ENCODE data around the gene FNDC3B. TPM values are rescaled to one million over a fixed set of nuclear protein-coding genes. Genes with fewer than 3 reads are reported as not detected.

FNDC3B gene
- total and polyA plus RNA-seq, 2 donors (not counting 3 experiments of a cell fraction or from before 2014, with no cell fraction given), result 91.6 to 295 TPM

DNA sequence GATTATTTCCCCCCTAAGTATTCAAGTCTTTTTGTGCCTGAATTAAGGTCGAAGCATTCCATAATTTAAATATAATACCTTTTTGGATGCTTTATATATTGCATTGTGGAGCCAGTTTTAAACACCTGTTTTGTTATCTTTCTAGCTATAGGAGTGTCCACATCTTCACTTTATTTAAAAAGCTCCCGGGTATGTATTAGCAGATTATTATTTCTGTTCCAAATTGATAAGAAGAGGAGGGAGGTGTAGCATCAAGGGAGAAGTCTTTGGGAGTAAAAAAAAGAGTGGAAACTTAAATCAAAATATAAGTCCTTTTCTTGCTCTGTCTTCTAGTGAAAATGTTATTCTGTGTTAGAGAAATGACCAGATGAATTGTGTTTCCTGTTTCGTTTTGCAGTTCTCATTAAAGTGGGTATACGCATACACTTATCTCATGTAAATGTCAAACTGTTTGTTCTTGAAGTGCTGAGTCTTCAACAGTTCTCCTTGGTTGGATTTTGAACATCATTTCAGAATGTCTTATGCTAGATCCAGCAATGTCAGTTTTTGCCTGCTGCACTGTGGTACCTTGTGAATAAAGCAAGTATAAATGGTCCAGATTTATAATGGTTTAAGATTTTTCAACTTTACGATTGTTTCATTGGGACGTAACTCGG, 105.8 kb downstream of the FNDC3B start:
- no peak overlapping the region for H2AFZ ChIP-seq (ENCODE audit: low read depth, low read length)
- peak overlapping the region; percentile 18 for H3K9ac ChIP-seq (replicated peaks; ENCODE audit: extremely low read depth, insufficient read depth, low read length)
- DNase-seq (ENCODE audit: low read depth, low spot score) (no peak), FAIRE-seq (no peak)
- no TSS peak for BruUV-seq (replicated peaks)
- ChIA-PET CTCF (no interaction called here), POLR2A (no interaction called here)
- no peaks in the 10 kb centered on the region for H4K20me1 ChIP-seq (replicated peaks; ENCODE audit: control insufficient read depth, extremely low read depth, insufficient read depth, low read length)
- H3K36me3 ChIP-seq (ENCODE audit: control insufficient read depth in 2 of 2, extremely low read depth in 1 of 2, insufficient read depth in 2 of 2, low read length in 2 of 2), result peaks cover 2 to 5% of the 10 kb centered on the region in 2 experiments
- no peaks in the 10 kb centered on the region for H3K9me1 ChIP-seq (replicated peaks; ENCODE audit: control insufficient read depth, extremely low read depth, insufficient read depth, low read length)
- peak overlapping the region; percentile 42 for H3K27ac ChIP-seq (ENCODE audit: insufficient read depth, low read depth, low read length)
- peaks cover 58% of the 10 kb centered on the region for H3K79me2 ChIP-seq (ENCODE audit: control insufficient read depth, insufficient read depth, low read length)
- dilution Hi-C loops (cut with MboI; ENCODE audit: extremely low pct_ligation_motif_present, low sequenced_read_pairs), result no loop called here
- H3K27me3 ChIP-seq (ENCODE audit: control insufficient read depth in 2 of 2, insufficient read depth in 2 of 2, low read length in 2 of 2), result no peaks in the 10 kb centered on the region
- no peak for TF ChIP-seq GATA2 (IDR thresholded peaks at IDR 0.05; ENCODE audit: insufficient read depth, insufficient read length, low read depth, low read length)
- TF ChIP-seq, protein P1, sequence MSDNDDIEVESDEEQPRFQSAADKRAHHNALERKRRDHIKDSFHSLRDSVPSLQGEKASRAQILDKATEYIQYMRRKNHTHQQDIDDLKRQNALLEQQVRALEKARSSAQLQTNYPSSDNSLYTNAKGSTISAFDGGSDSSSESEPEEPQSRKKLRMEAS (IDR thresholded peaks at IDR 0.05; ENCODE audit: insufficient read depth, insufficient read length), result no peak
- TF ChIP-seq EZH2 (IDR thresholded peaks at IDR 0.05; ENCODE audit: borderline replicate concordance, low read depth, low read length, severe bottlenecking), result no peak
- no peak for TF ChIP-seq FOS (IDR thresholded peaks at IDR 0.05; ENCODE audit: borderline replicate concordance, insufficient read depth, low read length)
- TF ChIP-seq POLR2AphosphoS5 (IDR thresholded peaks at IDR 0.05; ENCODE audit: insufficient read depth, low read depth, low read length), result no peak
- no peaks in the 10 kb centered on the region for H3K9me3 ChIP-seq (replicated peaks; ENCODE audit: control insufficient read depth, insufficient read depth, low read length)
- no peak overlapping the region for H3K4me2 ChIP-seq (ENCODE audit: insufficient read depth, low read length)
- peaks cover 72% of the 10 kb centered on the region for H3K4me1 ChIP-seq (ENCODE audit: control insufficient read depth, extremely low read depth, insufficient read depth, low read length)
- intact Hi-C loops (cut with micrococcal nuclease), result no loop called here
- no peak overlapping the region for H3K4me3 ChIP-seq (replicated peaks in 1 of 3; ENCODE audit: insufficient read depth in 1 of 3, low read depth in 1 of 3, low read length in 3 of 3)

DNA sequence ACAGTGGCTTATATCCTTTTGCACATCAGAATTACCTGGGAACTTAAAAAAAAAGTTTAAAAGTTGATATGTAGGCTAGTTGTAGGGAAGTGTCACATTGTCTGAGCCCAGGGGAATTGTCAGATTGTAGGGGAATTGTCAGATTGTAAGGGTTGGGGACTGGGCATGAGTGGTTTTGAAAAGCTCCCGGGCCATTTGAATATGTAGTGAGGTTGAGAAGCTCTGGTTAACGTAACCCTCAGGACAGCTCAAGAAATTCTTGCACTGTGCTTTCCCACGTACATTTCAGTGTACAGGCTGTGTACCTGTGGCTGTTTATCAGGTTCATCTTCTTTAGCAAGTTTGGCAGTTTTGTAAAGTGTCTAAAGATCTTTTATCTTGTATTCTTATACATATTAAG, 107.0 kb downstream of the FNDC3B start:
- intact Hi-C loops (cut with micrococcal nuclease), result no loop called here
- Histone ChIP-seq H3K9me3 (replicated peaks; ENCODE audit: control insufficient read depth, insufficient read depth, low read length) (no peaks in the 10 kb centered on the region), H3K27ac (ENCODE audit: insufficient read depth, low read depth, low read length) (no peak overlapping the region), H4K20me1 (replicated peaks; ENCODE audit: control insufficient read depth, extremely low read depth, insufficient read depth, low read length) (no peaks in the 10 kb centered on the region), H3K27me3 (ENCODE audit: control insufficient read depth in 2 of 2, insufficient read depth in 2 of 2, low read length in 2 of 2) (no peaks in the 10 kb centered on the region), H3K4me3 (replicated peaks in 1 of 3; ENCODE audit: insufficient read depth in 1 of 3, low read depth in 1 of 3, low read length in 3 of 3) (no peak overlapping the region), H3K4me2 (ENCODE audit: insufficient read depth, low read length) (no peak overlapping the region), H3K79me2 (ENCODE audit: control insufficient read depth, insufficient read depth, low read length) (peaks cover 69% of the 10 kb centered on the region), H3K9me1 (replicated peaks; ENCODE audit: control insufficient read depth, extremely low read depth, insufficient read depth, low read length) (no peaks in the 10 kb centered on the region), H3K36me3 (ENCODE audit: control insufficient read depth in 2 of 2, extremely low read depth in 1 of 2, insufficient read depth in 2 of 2, low read length in 2 of 2) (peaks cover 2 to 5% of the 10 kb centered on the region in 2 experiments), H2AFZ (ENCODE audit: low read depth, low read length) (no peak overlapping the region), H3K4me1 (ENCODE audit: control insufficient read depth, extremely low read depth, insufficient read depth, low read length) (peaks cover 75% of the 10 kb centered on the region), H3K9ac (replicated peaks; ENCODE audit: extremely low read depth, insufficient read depth, low read length) (no peak overlapping the region)
- CTCF ChIA-PET, result no interaction called here
- FAIRE-seq (no peak), DNase-seq (ENCODE audit: low read depth, low spot score) (no peak)
- dilution Hi-C loops (cut with MboI; ENCODE audit: extremely low pct_ligation_motif_present, low sequenced_read_pairs), result no loop called here
- POLR2A ChIA-PET, result no interaction called here
- TF ChIP-seq JUN (IDR thresholded peaks at IDR 0.05; ENCODE audit: borderline replicate concordance, insufficient read depth, insufficient read length, low read depth), result no peak
- no peak for TF ChIP-seq EZH2 (IDR thresholded peaks at IDR 0.05; ENCODE audit: borderline replicate concordance, low read depth, low read length, severe bottlenecking)
- no peak for TF ChIP-seq GATA2 (IDR thresholded peaks at IDR 0.05; ENCODE audit: insufficient read depth, insufficient read length, low read depth, low read length)
- TF ChIP-seq MYC (IDR thresholded peaks at IDR 0.05; ENCODE audit: low read depth, low read length), result no peak
- TF ChIP-seq, protein P2, sequence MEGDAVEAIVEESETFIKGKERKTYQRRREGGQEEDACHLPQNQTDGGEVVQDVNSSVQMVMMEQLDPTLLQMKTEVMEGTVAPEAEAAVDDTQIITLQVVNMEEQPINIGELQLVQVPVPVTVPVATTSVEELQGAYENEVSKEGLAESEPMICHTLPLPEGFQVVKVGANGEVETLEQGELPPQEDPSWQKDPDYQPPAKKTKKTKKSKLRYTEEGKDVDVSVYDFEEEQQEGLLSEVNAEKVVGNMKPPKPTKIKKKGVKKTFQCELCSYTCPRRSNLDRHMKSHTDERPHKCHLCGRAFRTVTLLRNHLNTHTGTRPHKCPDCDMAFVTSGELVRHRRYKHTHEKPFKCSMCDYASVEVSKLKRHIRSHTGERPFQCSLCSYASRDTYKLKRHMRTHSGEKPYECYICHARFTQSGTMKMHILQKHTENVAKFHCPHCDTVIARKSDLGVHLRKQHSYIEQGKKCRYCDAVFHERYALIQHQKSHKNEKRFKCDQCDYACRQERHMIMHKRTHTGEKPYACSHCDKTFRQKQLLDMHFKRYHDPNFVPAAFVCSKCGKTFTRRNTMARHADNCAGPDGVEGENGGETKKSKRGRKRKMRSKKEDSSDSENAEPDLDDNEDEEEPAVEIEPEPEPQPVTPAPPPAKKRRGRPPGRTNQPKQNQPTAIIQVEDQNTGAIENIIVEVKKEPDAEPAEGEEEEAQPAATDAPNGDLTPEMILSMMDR (IDR thresholded peaks at IDR 0.05; ENCODE audit: extremely low read depth in 1 of 2, insufficient read depth in 1 of 2, low read depth in 1 of 2, low read length in 2 of 2), result no peak
- TF ChIP-seq, protein P1 (IDR thresholded peaks at IDR 0.05; ENCODE audit: insufficient read depth, insufficient read length), result no peak
- TF ChIP-seq FOS (IDR thresholded peaks at IDR 0.05; ENCODE audit: borderline replicate concordance, insufficient read depth, low read length), result no peak
- no TSS peak for BruUV-seq (replicated peaks)
